GM12878 (cell line): ENCODE measurements around the gene MGLL. TPM values are rescaled to one million over a fixed set of nuclear protein-coding genes. Genes with fewer than 3 reads are reported as not detected.
A peak's percentile ranks its signal among the peaks of the same experiment; 100 is the strongest.

ENCODE experiments used
- ATAC-seq: fragments of 200-7000 bp; cut with Tn5 transposase; 3 replicates; pipeline ENCODE4 v1.9.1; 2020; ENCODE audit warnings: mild to moderate bottlenecking, moderate library complexity
- BruUV-seq: library from RNA; stranded (reverse); fragments of 400-500 nt; replicated peaks from 2 replicates; lab custom pipeline; 2021; lab: Mats Ljungman, UMichigan
- CTCF ChIA-PET: fragments of 300-600 bp; sonication (Branson Sonifier 250); formaldehyde crosslinking; extraction: SDS; loops from one replicate; lab custom pipeline; 2021; ENCODE audit warnings: inconsistent platforms; lab: Yijun Ruan, JAX
- POLR2A ChIA-PET: fragments of 350-600 bp; formaldehyde crosslinking; extraction: SDS; loops from one replicate; lab custom pipeline; 2021; ENCODE audit warnings: inconsistent platforms; lab: Charles Lee
- RAD21 ChIA-PET: fragments of 300-600 bp; sonication (Branson Sonifier 250); formaldehyde crosslinking; loops from one replicate; lab custom pipeline; 2023; ENCODE audit warnings: antibody characterized with exemption; ENCODE audit not compliant: unreplicated experiment; lab: Charles Lee
- SMC1A ChIA-PET: fragments of 300-600 bp; sonication (Branson Sonifier 250); formaldehyde crosslinking; loops from one replicate; lab custom pipeline; 2023; ENCODE audit not compliant: unreplicated experiment, uncharacterized antibody; lab: Charles Lee
- DNase-seq: peaks from one replicate; pipeline ENCODE4 v3.0.0-alpha.2; 2011; ENCODE audit warnings: low read depth, low spot score
- FAIRE-seq: peaks from 3 replicates; lab custom pipeline; 2011; peaks lifted over from hg19 to GRCh38; lab: Jason Lieb, UNC
- H2AFZ ChIP-seq: 2 replicates; pipeline ENCODE4 v1.6.0; 2011; ENCODE audit warnings: low read depth, low read length, control low read depth; ENCODE audit not compliant: control insufficient read depth
- H3K27ac ChIP-seq: 2 replicates; pipeline ENCODE4 v1.5.1; 2011; ENCODE audit warnings: control low read depth; ENCODE audit not compliant: control insufficient read depth, insufficient read depth
- H3K27me3 ChIP-seq, 2 experiments: replicated peaks in 1 of 2; 2 replicates each; pipeline versions ENCODE4 v1.6.0 to v1.6.1; 2011; ENCODE audit warnings: low read length in 1 of 2; ENCODE audit not compliant: control insufficient read depth in 2 of 2, insufficient read depth in 2 of 2
- H3K36me3 ChIP-seq, 2 experiments: 2 replicates each; pipeline ENCODE4 v1.5.1; 2011; ENCODE audit warnings: low read length in 1 of 2; ENCODE audit not compliant: control insufficient read depth in 2 of 2, insufficient read depth in 2 of 2
- H3K4me1 ChIP-seq: 2 replicates; pipeline ENCODE4 v1.6.1; 2011; ENCODE audit warnings: mild to moderate bottlenecking, low read length, moderate library complexity, mixed read lengths; ENCODE audit not compliant: control insufficient read depth, insufficient read depth
- H3K4me2 ChIP-seq: 2 replicates; pipeline ENCODE4 v1.6.0; 2011; ENCODE audit warnings: control low read depth; ENCODE audit not compliant: control insufficient read depth, insufficient read depth
- H3K4me3 ChIP-seq: fragments of 200-600 bp; sonication (generic); 2 replicates; pipeline ENCODE4 v1.5.1; 2016
- H3K79me2 ChIP-seq: 2 replicates; pipeline ENCODE4 v1.6.0; 2011; ENCODE audit warnings: low read length; ENCODE audit not compliant: control insufficient read depth, insufficient read depth
- H3K9ac ChIP-seq: 2 replicates; pipeline ENCODE4 v1.8.0; 2011; ENCODE audit warnings: low read length, control low read depth, mixed read lengths; ENCODE audit not compliant: control insufficient read depth, insufficient read depth
- H3K9me3 ChIP-seq: replicated peaks from 3 replicates; pipeline ENCODE4 v1.5.1; 2011; ENCODE audit warnings: mild to moderate bottlenecking, low read length; ENCODE audit not compliant: control insufficient read depth, insufficient read depth
- H4K20me1 ChIP-seq: 2 replicates; pipeline ENCODE4 v1.6.0; 2011; ENCODE audit not compliant: control insufficient read depth, insufficient read depth
- DPF2 ChIP-seq: fragments of 450-650 bp; IDR thresholded peaks from 2 replicates; pipeline ENCODE4 v1.6.1; 2017; ENCODE audit warnings: mild to moderate bottlenecking
- ELK1 ChIP-seq: IDR thresholded peaks from 2 replicates; pipeline ENCODE4 v1.6.1; 2012; ENCODE audit warnings: low read depth, low read length, improper control_type of control experiment
- ETV6 ChIP-seq, 2 experiments: fragments of 450-650 bp in 1 of 2; IDR thresholded peaks in 1 of 2; conservative IDR thresholded peaks in 1 of 2; 2 replicates each; pipeline ENCODE4 v1.6.1; 2014; ENCODE audit warnings: antibody characterized with exemption in 1 of 2, borderline replicate concordance in 1 of 2, low read depth in 1 of 2, mild to moderate bottlenecking in 1 of 2, moderate library complexity in 1 of 2
- GABPA ChIP-seq: IDR thresholded peaks from 2 replicates; pipeline ENCODE4 v1.6.1; 2014; ENCODE audit warnings: antibody characterized with exemption, low read depth, mild to moderate bottlenecking, inconsistent platforms
- HCFC1 ChIP-seq: fragments of 150-350 bp; IDR thresholded peaks from 2 replicates; pipeline ENCODE4 v1.6.1; 2014; ENCODE audit warnings: low read length
- JUND ChIP-seq: IDR thresholded peaks from 2 replicates; pipeline ENCODE4 v1.6.1; 2012; ENCODE audit warnings: low read depth, mild to moderate bottlenecking, low read length, improper control_type of control experiment, moderate library complexity
- KDM1A ChIP-seq: fragments of 200-600 bp; sonication (generic); IDR thresholded peaks from 2 replicates; pipeline ENCODE4 v1.6.1; 2016; ENCODE audit warnings: borderline replicate concordance
- NR2C1 ChIP-seq: fragments of 450-650 bp; IDR thresholded peaks from 2 replicates; pipeline ENCODE4 v1.6.1; 2017; ENCODE audit warnings: antibody characterized with exemption, mild to moderate bottlenecking, moderate library complexity
- RAD21 ChIP-seq: IDR thresholded peaks from 2 replicates; pipeline ENCODE4 v1.6.1; 2011; ENCODE audit warnings: mild to moderate bottlenecking, low read depth, low read length, moderate library complexity; ENCODE audit not compliant: insufficient read depth
- SKIL ChIP-seq: fragments of 450-650 bp; IDR thresholded peaks from 2 replicates; pipeline ENCODE4 v1.6.1; 2017; ENCODE audit warnings: mild to moderate bottlenecking, low read depth, inconsistent platforms; ENCODE audit not compliant: poor library complexity, severe bottlenecking
- TAF1 ChIP-seq: IDR thresholded peaks from 2 replicates; pipeline ENCODE4 v1.6.1; 2011; ENCODE audit warnings: mild to moderate bottlenecking, low read depth, low read length, borderline replicate concordance
- TCF3 ChIP-seq: IDR thresholded peaks from 2 replicates; pipeline ENCODE4 v1.6.1; 2012; ENCODE audit warnings: low read depth, mild to moderate bottlenecking, low read length, borderline replicate concordance; ENCODE audit not compliant: insufficient read depth
- YY1 ChIP-seq: IDR thresholded peaks from 2 replicates; pipeline ENCODE4 v1.6.1; 2011; ENCODE audit warnings: low read depth, mild to moderate bottlenecking, low read length
- WGBS: methylation state at CpG from one replicate; pipeline ENCODE4 v1.1.6; 2016; ENCODE audit warnings: low lambda C conversion rate; ENCODE audit not compliant: insufficient replicate concordance, insufficient coverage; ENCODE audit errors: missing lambda C conversion rate; 5-methylcytosine and 5-hydroxymethylcytosine counted together
- in situ Hi-C: fragments of 300-500 bp; cut with MboI; formaldehyde crosslinking; loops from 9 replicates; pipeline ENCODE4 v1.14.3; 2018; ENCODE audit warnings: mixed read lengths
- intact Hi-C: fragments of 100-400 bp; cut with micrococcal nuclease; formaldehyde crosslinking; loops from one replicate; pipeline ENCODE4 v1.14.2; 2022; ENCODE audit not compliant: unreplicated experiment
- polyA plus RNA-seq, 11 experiments: library from polyadenylated mRNA; depleted of rRNA in 4 of 11; unstranded in 6 of 11; stranded (reverse) in 5 of 11; fragments of >200 nt; fragmentation: Nextera tagmentation in 4 of 11; fragmentation: Illumina TruSeq in 1 of 11; extraction: Ambion mirVana in 4 of 11; extraction: Trizol in 1 of 11; gene quantifications; 1 replicate in 1 of 11; 2 replicates in 10 of 11; pipeline versions ENCODE4 v1.2.1 to v1.2.3, GENCODE V29; 2011 to 2016; ENCODE audit warnings: inconsistent platforms in 2 of 11, missing spikeins in 2 of 11, low read depth in 1 of 11
- total RNA-seq, 4 experiments: library from RNA; depleted of rRNA in 3 of 4; stranded (reverse); fragments of >200 nt in 3 of 4; fragmentation: Illumina TruSeq in 1 of 4; extraction: Trizol in 1 of 4; gene quantifications; 2 replicates each; pipeline versions ENCODE4 v1.2.1 to v1.2.3, GENCODE V29; 2013 to 2021

The MGLL gene
- total and polyA plus RNA-seq, 10 of the 15 experiments (the other 5 are each of a cell fraction or from before 2014, with no cell fraction given), result 44.9 to 177 (median 72.9) TPM

- no peak for TF ChIP-seq HCFC1
- no peak for TF ChIP-seq DPF2
- TF ChIP-seq, all 136 proteins: peak for 3
These were observed 41.5 kb downstream of the MGLL start (continued) for GRCh38 chr3:127780536-127781400.

- CTCF ChIA-PET, result interaction anchor here (0.7 to 1.7 kb wide), 10 partner anchors 11 to 179 kb away, joined by 3 to 6 read pairs (median 4); no protein-coding TSS in a partner anchor
- TF ChIP-seq NR2C1 (0 out of 2 replicates have a peak, but pooled peaks have one; percentile 11), ETV6 (conservative IDR thresholded peaks at IDR 0.05 in 1 of 2, IDR thresholded peaks at IDR 0.05 in 1 of 2; ENCODE audit: borderline replicate concordance in 1 of 2, low read depth in 1 of 2) (peak in 1 of 2 experiments; percentile 83; a peak in 1 of 4 replicates), ELK1 (no peak), YY1 (peak; percentile 93), TCF3 (no peak), SKIL (peak; percentile 23), GABPA (0 out of 2 replicates have a peak, but pooled peaks have one; percentile 46), JUND (no peak), RAD21 (no peak), KDM1A (no peak), TAF1 (no peak)
These were observed 42.6 kb downstream of the MGLL start for GRCh38 chr3:127779747-127780146.

More at GRCh38 chr3:127779747-127780146, 42.6 kb downstream of the MGLL start:
- 38% methylated on average over 3 of the region's 3 CpGs for WGBS
- Histone ChIP-seq H3K79me2 (peaks cover 29% of the 10 kb centered on the region), H3K4me1 (peaks cover 44% of the 10 kb centered on the region), H2AFZ (peak overlapping the region; percentile 61), H3K27ac (peak overlapping the region; percentile 78), H3K36me3 (peaks cover 10 to 16% of the 10 kb centered on the region in 2 experiments; a peak in 3 of 4 replicates), H3K27me3 (no peaks in the 10 kb centered on the region), H3K9ac (no peak overlapping the region), H3K4me3 (0 out of 2 replicates have a peak overlapping the region, but pooled peaks have one; percentile 12), H4K20me1 (no peaks in the 10 kb centered on the region), H3K4me2 (peak overlapping the region; percentile 57), H3K9me3 (peaks cover 15% of the 10 kb centered on the region)
- RAD21 ChIA-PET, result interaction anchor here (0.9 to 3.2 kb wide), 6 partner anchors 11 to 55 kb away, joined by 3 to 14 read pairs (median 6); no protein-coding TSS in a partner anchor
- ATAC-seq, result peak; percentile 51
- FAIRE-seq, result peak; percentile 44
- SMC1A ChIA-PET, result interaction anchor here (0.6 to 4.0 kb wide), 13 partner anchors 11 to 196 kb away, joined by 3 to 33 read pairs (median 5); partner anchors contain the start of gene MGLL
- POLR2A ChIA-PET, result interaction anchor here (0.6 to 2.4 kb wide), 10 partner anchors 10 to 52 kb away, joined by 3 to 12 read pairs (median 4); partner anchors contain the start of gene MGLL
- in situ Hi-C loops, result no loop called here
- intact Hi-C loops, result no loop called here
- TSS peak; percentile 40 for BruUV-seq
- no peak for DNase-seq
